K562 (cell line): Measurements from ENCODE around the gene SKAP1.

ENCODE experiments used
- ATF6 ChIP-seq: sonication (generic); formaldehyde crosslinking; IDR thresholded peaks from 2 replicates; pipeline ENCODE4 v1.4.0; 2020; ENCODE audit warnings: mild to moderate bottlenecking, missing genetic modification reagents
- CBFA2T3 ChIP-seq: fragments of 450-650 bp; IDR thresholded peaks from 2 replicates; pipeline ENCODE4 v1.6.1; 2017
- CEBPB ChIP-seq: fragments of 450-650 bp; IDR thresholded peaks from 2 replicates; pipeline ENCODE4 v1.6.1; 2016; ENCODE audit warnings: missing genetic modification characterization, missing compliant biosample characterization
- FOS ChIP-seq: IDR thresholded peaks from 3 replicates; pipeline ENCODE4 v1.6.1; 2011; ENCODE audit not compliant: insufficient read length; ENCODE audit errors: extremely low read depth
- HDGF ChIP-seq: fragments of 450-650 bp; IDR thresholded peaks from 2 replicates; pipeline ENCODE4 v1.6.1; 2016
- JUND ChIP-seq, 2 experiments: IDR thresholded peaks; 2 replicates in 1 of 2; 3 replicates in 1 of 2; pipeline ENCODE4 v1.6.1; 2011; ENCODE audit warnings: borderline replicate concordance in 2 of 2, low read depth in 2 of 2, low read length in 2 of 2, improper control_type of control experiment in 1 of 2, missing biosample characterization in 1 of 2, missing genetic modification characterization in 1 of 2, missing genetic modification reagents in 1 of 2
- MAX ChIP-seq: sonication (generic); formaldehyde crosslinking; IDR thresholded peaks from 2 replicates; pipeline ENCODE4 v1.9.0; 2022; ENCODE audit warnings: mild to moderate bottlenecking, missing genetic modification reagents
- MTA2 ChIP-seq: fragments of 450-650 bp; IDR thresholded peaks from 2 replicates; pipeline ENCODE4 v1.6.1; 2016; ENCODE audit warnings: low read depth
- PBX2 ChIP-seq, 2 experiments: IDR thresholded peaks in 1 of 2; conservative IDR thresholded peaks in 1 of 2; 2 replicates each; pipeline ENCODE4 v1.6.1; 2016; ENCODE audit warnings: low read depth in 2 of 2, mild to moderate bottlenecking in 1 of 2, missing compliant biosample characterization in 1 of 2, missing genetic modification characterization in 1 of 2, moderate library complexity in 1 of 2
- ZNF707 ChIP-seq: fragments of 250-450 bp; sonication (Bioruptor Pico); conservative IDR thresholded peaks from 2 replicates; pipeline ENCODE4 v1.8.0; 2022; ENCODE audit warnings: inconsistent platforms, mild to moderate bottlenecking, moderate library complexity
- ZNF830 ChIP-seq: fragments of 250-450 bp; sonication (Bioruptor Pico); IDR thresholded peaks from 2 replicates; pipeline ENCODE4 v1.5.0; 2021; ENCODE audit warnings: mild to moderate bottlenecking

GRCh38 chr17:48263731-48264035 lies 166.3 kb downstream of the SKAP1 start:
- no peak for TF ChIP-seq ZNF830
- TF ChIP-seq MAX (CRISPR knock-in tag), result no peak
- TF ChIP-seq PBX2 (CRISPR knock-in tag; IDR thresholded peaks at IDR 0.05; ENCODE audit: low read depth), result no peak
- no peak for TF ChIP-seq PBX2 (tag; conservative IDR thresholded peaks at IDR 0.05; ENCODE audit: low read depth)
- TF ChIP-seq ZNF707, result no peak
- TF ChIP-seq MTA2, result no peak
- no peak for TF ChIP-seq ATF6 (CRISPR knock-in tag)
- no peak for TF ChIP-seq HDGF
- TF ChIP-seq JUND (IDR thresholded peaks at IDR 0.05; ENCODE audit: borderline replicate concordance, low read depth, low read length), result no peak
- no peak for TF ChIP-seq JUND (tag; IDR thresholded peaks at IDR 0.05; ENCODE audit: borderline replicate concordance, low read depth, low read length)
- no peak for TF ChIP-seq FOS
- no peak for TF ChIP-seq CBFA2T3
- no peak for TF ChIP-seq CEBPB (tag)
